Measurements from ENCODE around the gene SLC45A1.

SLC45A1 gene

DNA sequence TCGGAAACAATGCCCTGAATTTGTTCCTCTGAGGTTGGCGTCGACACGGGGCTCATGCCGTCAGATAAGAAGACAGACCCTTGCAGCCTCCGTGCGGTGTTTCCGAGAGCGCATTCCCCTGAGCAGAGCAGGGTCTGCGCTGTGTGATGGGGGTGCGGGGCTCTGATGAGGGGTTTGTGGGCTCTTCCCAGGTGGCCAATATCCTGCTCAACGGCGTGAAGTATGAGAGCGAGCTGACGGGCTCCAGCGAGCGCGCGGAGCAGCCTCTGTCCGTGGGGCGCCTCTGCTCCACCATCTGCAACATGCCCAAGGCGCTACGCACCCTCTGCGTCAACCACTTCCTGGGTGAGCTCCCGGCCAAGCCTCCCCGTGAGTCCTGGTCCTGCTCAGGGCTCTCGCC lies 17.3 kb downstream of the SLC45A1 start:
- DNase-seq (ENCODE audit: low spot score), result no peak

DNA sequence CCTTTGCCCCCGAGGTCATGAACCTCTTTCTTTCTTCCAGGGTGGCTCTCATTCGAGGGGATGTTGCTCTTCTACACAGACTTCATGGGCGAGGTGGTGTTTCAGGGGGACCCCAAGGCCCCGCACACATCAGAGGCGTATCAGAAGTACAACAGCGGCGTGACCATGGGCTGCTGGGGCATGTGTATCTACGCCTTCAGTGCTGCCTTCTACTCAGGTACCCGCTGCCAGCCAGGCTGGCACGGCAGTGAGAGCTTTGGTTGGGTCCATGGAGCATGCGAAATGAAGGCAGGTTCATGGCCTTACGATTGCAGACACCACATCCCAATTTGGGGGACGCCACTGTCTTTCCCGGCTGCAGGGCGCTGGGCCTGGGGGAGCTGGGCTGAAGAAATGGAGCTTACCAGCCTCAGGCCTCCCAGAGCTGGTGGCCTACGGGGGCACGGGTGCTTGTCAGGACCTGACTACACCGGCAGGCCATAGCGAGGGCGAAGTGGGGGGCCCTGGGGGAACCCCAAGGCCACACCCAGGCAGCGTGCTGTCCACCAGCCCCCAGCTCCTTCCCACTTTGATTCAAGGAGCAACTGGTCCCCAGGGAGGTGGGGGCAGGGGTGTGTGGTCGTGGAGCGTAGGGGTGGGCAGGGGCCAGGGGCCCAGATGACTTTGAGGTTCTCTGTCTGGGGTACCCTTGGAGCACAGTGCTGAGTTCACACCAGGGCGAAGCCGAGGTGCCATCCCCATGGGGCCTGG lies 20.0 kb downstream of the SLC45A1 start:
- no peak for DNase-seq (ENCODE audit: low spot score)

DNA sequence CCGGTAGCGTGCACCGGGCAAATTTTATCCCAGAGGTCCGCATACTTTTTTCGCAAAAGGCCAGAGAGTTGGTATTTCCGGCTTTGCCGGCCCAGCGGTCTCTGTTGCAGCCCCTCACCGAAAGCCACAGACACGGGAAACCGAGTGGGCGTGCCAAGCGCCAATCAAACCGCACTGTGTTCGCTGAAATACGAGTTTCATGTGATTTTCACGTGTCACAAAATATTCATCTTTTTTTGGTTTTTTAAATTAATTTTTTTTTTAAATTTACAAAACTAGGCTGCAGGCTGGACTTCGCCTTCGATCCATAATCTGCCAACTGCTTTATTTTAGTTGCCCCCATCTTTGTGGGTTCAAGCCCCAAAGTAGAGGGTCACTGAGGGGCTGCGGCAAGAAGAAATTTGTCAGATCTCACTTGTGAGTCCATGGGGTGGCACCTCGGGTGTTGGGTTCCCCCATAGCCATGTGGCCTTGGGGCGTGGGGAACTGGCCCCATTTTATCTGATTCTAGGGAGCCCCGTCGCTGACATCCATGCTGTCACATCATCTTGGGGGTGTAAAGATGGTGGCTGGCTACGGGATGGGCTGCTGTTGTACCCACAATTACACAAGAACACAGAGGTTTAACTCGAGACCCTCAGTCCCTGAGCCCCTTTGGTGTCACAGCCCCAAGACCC lies 20.8 kb downstream of the SLC45A1 start:
- DNase-seq (ENCODE audit: low spot score), result no peak

DNA sequence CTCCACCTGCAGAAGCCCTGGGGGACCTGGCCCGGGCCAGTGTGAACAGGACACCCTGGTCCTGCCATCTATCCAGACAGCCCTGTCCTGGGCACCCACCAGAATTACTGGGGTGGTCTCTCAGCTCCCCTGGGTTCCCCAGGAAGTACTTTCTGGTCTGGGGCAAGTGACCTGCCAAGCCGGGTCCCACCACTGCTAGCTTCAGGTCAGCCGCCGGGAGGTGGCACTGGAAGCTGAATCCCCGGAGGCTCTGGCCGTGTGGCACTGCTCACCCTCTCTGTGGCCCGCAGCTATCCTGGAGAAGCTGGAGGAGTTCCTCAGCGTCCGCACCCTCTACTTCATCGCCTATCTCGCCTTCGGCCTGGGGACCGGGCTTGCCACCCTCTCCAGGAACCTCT lies 21.3 kb downstream of the SLC45A1 start:
- no peak for DNase-seq (ENCODE audit: low spot score)

DNA sequence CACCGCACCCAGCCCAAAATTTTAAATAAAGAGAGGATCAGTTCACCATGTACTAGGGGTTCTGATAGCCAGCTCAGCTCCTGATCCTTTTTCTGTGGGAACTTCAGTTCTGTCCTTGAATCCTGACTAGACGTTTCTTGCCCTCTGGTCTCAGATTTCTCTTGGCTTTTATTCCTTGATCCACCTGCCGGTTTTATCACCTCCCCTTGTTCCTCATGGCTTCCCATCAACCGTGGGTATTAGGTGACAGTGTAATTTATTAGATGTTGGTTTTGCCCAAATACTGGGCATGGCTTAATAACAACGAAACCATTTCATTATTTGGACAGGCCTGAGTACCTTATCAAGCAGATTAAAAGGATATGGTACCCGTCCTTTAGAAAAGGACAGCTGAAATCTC lies 22.5 kb downstream of the SLC45A1 start:
- no peak for DNase-seq (ENCODE audit: low spot score)

DNA sequence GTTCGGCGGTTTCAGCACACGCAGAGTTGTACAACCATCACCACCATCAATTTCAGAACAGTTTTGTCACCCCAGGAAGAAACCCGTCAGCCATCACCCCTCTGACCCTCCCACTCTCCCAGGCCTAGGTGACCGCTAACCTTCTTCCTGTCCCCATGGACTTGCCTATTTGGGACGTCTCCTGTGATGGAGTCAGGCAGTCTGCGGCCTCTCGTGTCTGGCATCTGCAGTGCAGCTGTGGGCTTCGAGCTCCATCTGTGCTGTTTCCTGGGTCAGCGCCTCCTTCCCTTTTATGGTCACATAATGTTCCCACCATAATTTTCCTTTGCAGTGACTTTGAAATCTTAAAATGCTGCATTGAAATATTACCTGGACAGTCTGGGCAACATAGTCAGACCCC lies 24.4 kb downstream of the SLC45A1 start:
- DNase-seq (ENCODE audit: low spot score), result no peak

DNA sequence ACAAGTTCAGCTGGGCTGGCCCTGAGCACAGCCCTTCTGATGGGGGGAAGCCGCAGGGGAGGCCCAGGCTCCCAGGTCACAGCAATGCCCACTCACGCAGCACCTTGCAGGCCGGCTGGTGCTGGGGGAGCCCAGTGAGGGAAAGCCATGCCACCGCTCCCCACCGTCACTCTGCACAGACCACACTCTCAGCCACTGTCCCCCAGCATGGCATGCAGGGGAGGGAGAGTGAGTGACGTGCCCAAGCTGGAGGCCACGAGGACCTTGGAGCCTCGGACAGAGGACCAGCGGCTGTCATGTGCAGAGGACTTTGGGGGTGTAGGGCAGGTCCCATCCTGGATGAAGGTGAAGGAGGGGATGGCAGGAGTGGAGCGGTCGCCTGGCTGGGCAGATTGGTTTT lies 25.1 kb downstream of the SLC45A1 start:
- DNase-seq (ENCODE audit: low spot score), result no peak

DNA sequence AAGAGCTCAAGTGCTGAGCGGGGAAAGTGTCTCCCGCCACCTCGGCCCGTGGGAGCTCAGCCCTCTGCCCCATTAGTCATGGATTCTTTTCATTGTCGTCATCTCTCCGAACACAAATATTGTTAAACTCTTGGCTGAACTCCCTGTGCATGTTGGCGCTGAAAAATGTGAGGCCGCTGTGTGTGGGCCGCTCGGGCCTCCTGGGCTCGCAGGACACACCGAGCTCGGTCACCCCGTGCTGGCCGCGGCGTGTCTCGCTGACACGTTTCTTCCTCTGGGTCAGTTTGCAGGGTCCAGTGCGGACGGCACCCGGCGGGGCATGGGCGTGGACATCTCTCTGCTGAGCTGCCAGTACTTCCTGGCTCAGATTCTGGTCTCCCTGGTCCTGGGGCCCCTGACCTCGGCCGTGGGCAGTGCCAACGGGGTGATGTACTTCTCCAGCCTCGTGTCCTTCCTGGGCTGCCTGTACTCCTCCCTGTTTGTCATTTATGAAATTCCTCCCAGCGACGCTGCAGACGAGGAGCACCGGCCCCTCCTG lies 25.6 kb downstream of the SLC45A1 start:
- no peak for DNase-seq (ENCODE audit: low spot score)

DNA sequence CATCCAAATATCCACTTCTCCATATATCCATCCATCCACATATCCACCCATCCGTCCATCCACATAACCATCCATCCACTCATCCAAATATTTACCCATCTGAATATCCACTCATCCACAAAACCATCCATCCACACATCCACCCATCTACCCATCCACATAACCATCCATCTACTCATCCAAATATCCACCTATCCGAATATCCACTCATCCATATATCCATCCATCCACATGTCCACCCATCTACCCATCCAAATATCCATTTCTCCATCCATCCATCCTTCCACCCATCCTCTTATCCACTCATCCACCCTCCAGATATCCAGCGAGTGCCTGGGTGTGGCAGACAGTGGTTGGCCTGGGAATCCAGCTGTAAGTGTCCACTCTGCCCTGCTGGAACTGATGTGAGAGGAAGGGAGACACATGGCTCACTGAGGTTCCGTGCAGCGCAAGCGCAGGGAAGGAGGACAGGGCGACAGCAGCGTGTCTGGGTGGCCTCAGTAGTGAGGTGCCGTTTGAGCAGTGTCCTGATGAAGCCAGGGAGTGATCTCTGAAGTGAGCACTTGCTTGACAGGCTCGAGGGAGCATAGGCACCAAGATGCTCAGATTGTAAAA lies 27.1 kb downstream of the SLC45A1 start:
- DNase-seq (ENCODE audit: low spot score), result no peak

DNA sequence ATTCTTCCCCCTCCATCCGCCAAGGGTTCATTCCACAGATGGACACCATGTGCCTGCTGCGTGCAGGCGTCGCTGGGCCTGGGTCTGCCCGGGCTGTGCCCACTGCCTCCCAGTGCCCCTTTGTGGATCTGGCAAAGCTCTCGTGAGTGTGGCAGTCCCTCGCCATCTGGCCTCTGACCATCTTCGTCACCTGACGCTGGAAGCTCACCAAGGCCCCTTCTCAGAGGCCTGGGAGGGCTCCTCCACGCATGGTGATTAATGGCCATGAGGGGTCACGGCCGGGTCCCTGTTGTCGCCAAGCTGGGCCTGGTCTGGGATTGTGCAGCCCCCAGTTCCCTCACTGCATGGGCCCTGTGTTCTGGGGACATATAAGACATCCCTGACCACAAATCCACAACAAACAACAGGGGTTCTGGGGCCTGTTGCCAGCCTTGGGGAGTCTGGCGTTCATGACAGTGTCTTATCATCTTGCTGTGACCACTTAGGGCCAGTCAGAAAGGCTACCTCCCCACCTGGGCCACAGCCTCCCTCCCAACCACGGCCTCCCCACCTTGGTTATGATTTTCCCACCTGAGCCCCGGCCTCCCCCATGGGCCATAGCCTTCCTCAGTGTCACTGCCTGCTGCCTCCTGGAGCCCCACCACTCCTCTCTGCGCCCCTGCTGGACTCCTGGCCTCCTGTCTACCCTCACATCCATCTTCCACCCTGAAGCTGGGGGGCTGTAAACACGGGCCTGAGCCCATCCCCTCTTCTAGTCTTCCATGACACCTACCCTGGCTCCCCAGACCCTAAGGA lies 27.9 kb downstream of the SLC45A1 start:
- no peak for DNase-seq (ENCODE audit: low spot score)

DNA sequence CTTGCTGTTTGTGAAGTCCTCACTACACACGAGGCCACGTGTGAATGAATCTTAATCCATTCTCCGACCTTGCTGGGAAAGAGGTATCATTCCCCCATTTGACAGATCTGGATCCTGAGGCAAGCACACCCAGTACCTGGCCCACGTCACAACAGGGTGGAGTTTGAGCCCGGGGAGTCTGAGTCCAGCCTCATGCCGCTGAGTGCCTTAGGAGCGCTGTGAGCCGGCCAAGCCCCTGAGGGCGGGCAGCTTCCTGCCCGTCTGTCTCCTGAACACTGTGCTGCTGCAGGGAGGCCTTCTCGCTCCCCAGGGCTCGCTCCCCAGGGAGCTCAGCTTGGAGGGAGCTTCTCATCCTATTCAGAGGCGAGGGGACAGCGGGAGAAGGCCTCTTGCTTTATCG lies 29.7 kb downstream of the SLC45A1 start:
- no peak for DNase-seq (ENCODE audit: low spot score)

DNA sequence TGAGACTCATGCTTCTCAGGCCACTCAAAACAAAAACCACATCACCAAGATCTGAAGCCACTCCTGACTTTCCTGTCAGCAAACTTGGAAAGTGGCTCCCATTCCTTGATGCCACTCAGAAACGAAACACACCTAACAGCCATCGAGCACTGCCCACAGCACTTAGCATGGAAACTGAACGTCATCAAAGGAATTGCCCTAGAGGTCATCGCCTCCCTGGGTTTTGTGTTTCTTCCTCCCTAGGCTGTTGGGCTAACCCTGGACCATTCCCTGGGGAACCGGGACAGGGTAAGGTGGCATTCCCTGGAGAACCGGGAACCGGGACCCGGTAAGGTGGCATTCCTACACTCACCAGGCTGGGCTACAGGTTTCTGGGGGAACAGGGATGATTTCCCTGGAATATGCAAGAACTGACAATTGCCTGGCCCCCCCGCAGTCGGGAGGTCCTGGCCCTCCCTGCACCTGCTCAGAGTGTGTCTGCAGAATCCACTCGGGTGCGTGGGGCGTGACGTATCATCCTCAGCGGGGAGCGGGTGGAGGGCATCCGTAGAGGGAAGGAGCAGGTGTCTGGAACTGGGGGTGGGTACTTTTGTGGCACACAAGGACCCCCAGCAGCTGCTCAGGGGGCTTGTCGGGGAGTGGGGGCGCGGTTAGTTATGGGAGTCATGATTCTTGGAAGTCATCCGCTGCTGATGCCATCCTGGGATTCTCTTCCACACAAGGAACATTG lies 30.3 kb downstream of the SLC45A1 start:
- no peak for DNase-seq (ENCODE audit: low spot score)

DNA sequence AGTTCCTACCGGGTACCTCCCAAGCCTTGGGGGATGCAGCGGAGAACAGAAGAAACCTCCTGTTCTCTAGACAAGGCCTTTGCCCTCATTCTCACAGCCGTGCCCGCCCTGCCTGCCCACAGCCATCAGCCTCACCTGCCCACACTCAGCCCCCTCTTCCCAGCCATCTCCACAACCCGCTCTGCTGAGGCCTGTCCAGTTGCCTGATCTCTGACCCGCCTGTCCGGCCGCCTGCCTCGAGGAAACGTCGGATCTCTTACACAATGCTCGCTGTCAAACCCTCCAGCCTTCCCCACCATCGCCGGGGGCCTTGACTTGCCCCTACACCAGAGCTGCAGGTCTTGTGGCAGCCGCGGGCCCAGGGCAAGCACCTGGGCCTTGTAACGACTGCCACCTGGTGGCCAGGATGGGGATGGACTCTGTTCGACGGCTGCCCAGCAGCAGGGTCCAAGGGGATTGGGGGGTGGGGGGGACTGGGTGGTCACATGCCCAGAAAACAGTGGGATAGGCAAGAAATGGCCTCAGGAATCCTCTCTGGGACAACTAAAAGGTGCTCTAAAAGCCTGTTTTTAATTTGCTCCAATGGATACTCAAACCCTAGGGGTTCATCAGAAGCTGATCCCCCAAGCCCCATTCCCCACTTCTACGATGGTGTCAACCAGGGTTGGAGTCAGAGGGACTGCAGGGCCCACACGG lies 31.0 kb downstream of the SLC45A1 start:
- peak; percentile 61 for DNase-seq (ENCODE audit: low spot score)

DNA sequence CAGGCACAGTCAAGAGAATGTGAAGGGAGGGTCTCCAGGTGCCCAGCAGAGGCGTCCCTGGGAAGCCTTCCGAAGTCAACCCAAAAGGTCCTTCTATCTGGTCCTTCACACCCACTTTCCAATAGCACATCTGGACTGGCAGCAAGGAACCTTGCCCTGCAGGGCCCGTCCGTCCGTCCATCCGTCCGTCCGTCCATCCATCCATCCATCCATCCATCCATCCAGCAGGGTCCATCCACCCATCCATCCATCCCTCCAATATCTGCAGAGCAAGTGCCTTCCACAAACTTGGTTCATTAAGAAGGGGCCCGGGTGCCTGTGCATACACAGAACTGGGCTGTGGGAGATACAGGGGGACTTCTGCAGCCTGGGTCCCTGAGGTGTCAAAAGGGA lies 31.6 kb downstream of the SLC45A1 start:
- no peak for DNase-seq (ENCODE audit: low spot score)

DNA sequence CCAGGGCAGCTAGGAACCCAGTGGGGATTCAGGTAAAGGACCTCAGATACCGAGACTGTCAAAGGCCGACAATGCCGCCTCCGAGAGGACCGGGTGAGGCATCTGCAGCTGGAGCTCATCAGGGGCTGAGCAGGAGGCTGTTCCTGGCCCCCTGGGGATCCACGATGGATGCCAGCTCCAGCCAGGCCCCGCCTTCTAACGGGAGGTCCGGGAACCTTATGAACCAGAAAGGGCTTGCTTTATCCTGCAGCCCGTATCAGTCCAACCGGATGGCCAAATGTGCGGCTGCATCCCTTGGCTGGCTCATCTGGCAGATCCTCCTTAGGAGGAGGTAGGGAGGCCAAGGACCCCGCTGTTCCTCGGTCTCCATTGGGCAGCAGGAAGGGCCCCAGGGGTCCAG lies 32.0 kb downstream of the SLC45A1 start:
- no peak for DNase-seq (ENCODE audit: low spot score)

DNA sequence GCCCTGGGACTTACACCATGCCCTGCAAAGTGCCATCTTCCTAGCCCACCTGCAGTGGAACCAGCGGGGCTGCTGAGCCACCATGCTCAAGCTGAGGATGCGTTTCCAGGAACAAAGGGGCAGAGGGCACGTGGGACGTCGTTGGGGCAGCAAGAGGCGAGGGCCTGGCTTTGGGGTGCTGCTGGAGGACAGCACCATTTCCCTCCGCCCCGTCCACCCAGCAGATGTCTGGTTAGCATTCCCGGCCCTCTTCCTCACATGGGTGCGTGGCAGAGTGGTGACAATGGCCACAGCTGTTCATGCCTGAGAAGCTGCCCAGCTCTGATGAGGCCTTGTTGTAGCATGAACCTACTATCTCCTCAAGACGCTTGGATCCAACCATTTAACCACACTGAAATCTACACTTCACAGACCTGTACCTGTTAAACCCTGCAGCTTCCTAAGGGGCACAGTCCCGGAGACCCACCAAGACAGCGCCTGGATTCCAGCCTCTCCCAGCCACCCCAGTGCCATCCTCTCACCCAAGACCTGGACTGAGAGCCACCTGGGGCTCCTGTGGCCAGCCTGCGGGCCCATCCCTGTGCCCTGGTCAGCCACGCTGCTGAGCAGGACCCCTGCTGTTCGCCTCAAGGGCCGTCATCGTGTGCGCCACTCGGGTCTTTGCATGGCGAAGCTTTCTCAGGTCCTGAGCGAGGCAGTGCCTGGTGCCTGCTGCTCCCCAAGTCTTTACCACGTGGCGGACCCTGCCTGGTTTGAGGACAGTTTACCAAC lies 33.2 kb downstream of the SLC45A1 start:
- DNase-seq (ENCODE audit: low spot score), result no peak

DNA sequence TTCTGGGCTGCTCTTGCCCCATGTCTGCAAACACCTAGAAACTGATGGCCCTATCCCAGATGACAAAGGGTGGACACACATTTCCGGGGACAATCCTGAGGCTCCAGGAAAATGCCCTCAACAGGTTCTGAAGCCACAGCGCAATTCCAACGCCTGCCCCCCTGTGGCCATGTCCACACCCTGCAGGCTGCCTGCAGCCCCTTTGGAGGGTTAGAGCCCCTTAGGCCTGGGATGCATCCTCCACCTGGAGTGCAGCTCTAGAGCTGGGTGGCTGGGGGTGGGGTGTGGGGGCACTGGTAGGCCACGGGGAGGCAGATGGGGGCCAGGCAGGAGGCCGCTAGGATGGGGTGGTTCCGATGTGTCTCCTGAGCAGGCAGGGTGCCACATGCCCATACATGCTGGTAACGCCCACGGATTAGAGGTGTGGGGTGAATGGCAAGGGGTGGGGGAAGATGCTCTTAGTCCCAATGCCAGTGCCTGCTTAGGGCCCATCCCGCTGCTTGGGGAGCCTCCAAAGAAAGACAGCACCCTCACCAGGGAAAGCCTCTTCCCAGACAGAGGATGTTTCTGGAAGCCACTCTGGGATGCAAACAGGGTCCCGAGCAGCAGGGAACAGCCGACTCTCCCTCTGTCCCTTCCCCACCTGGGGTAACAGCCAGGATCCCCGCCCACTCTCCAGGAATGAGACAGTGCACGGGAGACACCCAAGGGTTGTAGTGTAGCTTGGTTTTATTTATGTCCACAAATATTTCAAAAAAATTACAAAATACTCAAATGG lies 34.0 kb downstream of the SLC45A1 start:
- peak; percentile 6 for DNase-seq (ENCODE audit: low spot score)

DNA sequence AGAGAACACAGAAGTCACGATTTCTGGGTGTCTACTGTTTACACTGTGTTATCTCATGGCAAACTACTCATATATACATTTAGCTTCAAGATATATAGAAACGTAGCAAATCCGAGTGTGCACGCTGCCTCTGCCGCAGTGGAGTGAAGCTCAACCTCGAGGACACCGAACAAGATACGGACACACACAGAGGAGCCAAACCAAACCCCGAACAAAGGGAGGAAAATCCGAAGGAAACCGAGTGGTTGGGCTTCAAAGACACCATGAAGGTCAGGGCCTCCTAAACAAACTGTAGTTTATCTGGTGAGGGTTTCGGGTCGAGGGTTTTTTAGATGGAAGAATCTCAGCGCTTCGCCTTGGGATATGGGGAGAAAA lies 34.5 kb downstream of the SLC45A1 start:
- DNase-seq (ENCODE audit: low spot score), result no peak
